ENCODE measurements around the gene CCS.
"Not testable (repeated sequence)": the region's sequence is repeated elsewhere in the genome, so short reads cannot be mapped to it uniquely, and the experiment has no call there.

The CCS gene

DNA sequence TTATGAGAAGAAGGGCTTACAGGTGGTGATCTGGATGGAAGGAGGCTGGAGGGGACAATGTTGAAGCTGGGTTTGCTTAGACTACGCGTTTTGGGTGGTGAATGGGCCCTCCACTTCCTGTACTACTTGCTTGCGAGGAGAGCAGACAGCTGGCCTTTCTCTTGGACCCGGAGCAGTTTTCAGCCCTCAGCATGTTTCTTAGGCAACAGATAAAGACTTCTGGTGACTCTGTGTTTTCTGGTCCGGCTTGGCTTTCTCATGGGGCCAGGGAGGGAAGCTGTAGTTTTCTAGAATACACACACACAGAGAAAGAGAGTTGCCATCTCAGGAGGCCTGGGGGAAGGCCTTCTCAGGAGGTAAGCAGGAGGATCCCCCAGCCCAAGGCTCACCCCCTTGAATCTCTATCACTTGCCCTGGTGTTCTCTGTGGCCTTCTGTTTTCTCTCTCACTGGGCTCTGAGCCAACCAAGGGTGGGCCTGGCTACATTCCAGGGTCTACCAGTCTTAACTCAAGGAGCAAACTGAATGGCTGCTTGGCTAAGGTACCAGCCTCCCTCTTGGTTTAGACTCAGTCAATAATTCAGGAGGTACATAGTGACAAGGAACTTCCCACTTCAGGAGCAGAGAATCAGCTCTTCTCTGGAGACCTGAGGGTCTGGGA lies 2.4 kb downstream of the CCS start:
- peak; percentile 88 for DNase-seq

DNA sequence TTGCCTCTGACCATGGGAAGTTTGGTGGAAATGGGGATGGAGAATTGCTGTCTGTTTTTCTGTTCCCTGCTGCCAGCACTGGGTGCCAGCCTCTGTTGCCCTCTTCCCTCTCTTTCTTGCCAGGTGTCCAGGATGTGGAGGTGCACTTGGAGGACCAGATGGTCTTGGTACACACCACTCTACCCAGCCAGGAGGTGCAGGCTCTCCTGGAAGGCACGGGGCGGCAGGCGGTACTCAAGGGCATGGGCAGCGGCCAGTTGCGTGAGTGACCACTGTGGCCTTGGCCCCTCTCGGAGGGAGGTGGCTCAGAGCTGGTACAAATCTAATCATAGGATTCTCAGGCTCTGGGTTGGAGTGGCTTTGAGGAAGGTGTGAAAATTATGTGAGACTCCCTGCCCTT lies 6.0 kb downstream of the CCS start:
- no peak for DNase-seq

DNA sequence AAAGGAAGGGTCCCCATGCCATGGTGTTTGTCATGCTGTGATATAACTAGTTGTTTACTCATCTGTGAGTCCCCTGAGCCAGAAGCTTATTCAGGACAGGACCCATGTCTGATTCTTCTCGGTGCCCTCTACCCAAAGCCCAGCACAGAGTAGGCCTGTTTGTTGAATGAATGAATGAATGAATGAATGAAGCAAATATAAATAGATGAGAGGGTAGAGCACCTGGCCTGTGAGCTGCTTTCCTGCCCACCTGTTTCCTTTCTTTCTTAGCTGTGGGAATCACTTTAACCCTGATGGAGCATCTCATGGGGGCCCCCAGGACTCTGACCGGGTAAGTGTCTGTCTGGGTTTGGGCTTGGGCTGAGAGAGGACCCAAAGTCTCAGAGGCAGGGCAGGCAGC lies 7.2 kb downstream of the CCS start:
- DNase-seq: no peak

DNA sequence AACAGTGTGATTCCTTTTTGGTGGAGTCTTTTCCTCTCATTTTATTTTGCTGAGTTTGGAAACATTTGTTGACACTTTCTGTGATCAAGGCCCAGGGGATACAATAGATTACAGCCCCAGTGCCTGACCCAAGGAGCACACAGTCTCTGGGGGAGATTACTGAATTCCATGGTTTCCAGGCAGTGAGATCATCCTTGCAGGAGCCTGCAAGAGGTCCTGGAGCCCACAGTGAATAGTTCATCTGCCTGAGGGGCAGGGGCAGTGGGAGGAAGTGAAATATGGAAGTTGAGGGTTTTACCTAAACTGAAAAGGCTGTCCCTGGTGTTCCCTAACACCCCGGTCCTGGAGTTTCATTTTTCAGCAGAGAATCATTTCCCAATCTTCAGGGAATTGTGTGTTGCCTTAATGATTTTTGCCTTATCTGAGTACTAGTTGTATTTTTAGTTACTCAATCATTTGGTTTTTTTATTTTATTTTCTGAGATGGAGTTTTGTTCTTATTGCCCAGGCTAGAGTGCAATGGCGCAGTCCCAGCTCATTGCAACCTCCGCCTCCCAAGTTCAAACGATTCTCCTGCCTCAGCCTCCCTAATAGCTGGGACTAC lies 7.7 kb downstream of the CCS start:
- peak; percentile 76 for DNase-seq

DNA sequence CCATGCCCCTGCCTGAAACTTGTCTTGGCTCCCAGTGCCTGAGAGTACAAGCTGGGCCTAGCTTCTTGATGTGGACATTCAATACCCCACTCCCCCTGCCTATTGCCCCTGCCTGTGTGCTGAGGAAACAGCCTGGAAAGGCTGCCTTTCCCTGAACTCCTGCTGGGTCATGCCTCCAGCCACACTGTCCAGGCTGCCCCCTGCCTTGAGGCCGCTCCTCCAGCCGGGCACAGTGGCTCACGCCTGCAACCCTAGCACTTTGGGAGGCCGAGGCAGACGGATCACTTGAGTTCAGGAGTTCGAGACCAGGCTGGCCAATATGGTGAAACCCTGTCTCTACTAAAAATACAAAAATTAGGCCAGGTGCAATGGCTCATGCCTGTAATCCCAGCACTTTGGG lies 10.1 kb downstream of the CCS start:
- no peak for DNase-seq

DNA sequence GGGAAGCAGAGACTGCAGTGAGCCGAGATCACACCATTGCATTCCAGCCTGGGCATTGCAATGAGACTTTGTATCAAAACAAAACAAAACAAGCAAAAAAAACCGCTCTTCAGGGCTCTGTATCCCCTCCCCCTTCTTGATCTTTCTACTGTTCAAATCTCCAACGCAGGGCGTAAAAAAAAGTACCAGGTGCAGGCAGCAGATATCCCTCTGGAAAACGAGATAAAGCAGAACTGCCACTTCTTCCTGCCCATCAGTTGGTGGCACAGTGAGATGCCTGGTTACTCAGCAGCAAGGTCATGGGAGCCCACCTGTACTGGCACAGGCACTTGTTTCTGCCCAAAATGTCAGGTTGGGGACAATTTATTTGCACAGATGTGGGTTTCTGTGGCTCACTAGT lies 11.2 kb downstream of the CCS start:
- no peak for DNase-seq

DNA sequence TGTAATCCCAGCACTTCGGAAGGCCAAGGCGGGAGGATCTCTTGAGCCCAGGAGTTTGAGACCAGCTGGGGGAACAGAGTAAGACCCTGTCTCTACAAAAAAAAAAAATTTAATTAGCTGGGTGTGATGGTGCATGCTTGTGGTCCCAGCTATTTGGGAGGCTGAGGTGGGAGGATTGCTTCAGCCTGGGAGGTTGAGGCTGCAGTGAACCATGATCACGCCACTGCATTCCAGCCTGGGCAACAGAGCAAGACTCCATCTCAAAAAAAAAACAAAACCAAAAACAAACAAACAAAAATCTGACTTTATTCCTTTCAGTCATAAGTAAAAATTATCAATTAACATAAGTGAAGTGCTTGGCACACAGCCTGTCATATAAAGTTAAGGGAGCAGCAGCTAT lies 13.6 kb downstream of the CCS start:
- not testable (repeated sequence) for DNase-seq

DNA sequence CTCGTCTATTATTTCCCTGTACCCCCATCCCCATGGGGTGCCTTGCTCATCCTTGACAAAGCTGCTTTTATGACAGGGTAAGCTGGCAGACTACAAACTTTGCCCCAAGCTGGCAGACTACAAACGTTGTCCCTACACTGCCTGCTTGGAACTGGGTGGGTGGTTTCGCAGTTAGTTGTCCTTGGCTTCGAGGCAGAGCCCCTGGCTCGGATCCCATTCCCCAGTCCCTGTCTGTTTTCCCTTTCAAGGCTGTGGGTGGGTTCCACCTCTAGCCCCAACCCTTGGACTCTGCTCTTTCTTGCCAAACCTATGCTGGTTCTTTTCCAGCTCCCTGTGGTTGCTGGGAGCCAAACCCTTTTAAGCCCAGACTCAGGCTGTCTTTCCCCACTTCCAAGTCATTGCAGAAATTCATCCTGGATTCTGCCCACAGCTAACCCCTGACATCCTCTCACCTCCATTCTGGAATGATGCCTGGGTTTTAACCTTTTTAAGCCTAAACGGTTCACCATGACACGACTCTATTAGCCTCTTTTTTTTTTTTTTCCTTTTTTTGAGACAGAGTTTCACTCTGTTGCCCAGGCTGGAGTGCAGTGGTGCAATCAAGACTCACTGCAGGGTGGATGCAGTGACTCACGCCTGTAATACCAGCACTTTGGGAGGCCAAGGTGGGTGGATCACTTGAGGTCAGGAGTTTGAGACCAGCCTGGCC lies 14.3 kb downstream of the CCS start:
- peak; percentile 71 for DNase-seq

DNA sequence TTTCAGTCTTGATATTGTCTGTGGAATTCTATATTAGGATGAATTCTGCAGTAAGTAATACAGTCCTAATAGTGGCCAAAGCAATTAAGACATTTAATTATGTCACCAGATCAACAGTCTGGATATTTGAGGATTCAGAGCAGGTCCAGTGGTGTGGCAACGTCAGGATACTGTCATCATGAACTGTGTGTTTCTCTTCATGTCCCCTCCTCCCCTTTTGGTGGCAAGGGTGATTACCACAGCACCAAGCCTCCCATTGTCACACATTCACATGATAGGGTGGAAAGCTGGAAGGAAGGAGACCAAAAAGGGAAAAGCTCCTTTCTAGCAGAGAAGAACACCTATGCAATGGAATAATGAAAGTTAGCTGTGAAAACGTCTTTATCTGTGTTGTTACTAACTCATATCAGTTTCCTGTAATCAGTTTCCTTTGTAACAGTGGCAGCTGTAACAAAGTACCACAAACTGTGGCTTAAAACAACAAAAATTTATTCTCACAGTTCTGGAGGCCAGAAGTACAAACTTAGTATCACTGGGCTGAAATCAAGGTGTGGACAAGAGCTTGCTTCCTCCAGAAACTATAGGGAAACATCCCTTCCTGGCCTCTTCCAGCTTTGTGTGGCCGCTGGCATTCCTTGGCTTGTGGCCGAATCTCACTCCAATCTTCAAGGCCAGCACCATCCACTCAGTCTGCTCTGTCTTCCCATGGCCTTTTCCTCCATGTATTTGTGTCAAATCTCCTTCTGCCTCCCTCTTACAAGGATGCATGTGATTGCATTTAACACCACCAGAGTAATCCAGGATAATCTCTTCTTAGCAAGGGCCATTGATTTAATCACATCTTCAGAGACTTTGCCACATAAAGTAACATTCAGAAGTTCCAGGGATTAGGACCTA lies 17.0 kb downstream of the CCS start:
- peak; percentile 27 for DNase-seq

DNA sequence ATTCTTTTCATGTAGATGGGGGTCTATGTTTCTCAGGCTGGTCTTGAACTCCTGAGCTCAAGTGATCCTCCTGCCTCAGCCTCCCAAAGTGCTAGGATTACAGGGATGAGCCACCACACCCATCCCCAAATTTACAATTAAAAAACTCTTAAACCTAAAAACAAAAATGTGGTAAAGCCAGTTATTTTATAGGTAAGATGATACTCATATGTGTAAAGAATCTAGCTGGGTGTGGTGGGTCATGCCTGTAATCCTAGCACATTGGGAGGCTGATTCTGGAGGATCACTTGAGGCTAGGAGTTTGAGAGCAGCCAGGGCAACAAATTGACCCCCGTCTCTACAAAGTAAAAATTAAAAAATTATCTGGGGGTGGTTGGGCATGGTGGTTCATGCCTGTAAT lies 19.5 kb downstream of the CCS start:
- no peak for DNase-seq

DNA sequence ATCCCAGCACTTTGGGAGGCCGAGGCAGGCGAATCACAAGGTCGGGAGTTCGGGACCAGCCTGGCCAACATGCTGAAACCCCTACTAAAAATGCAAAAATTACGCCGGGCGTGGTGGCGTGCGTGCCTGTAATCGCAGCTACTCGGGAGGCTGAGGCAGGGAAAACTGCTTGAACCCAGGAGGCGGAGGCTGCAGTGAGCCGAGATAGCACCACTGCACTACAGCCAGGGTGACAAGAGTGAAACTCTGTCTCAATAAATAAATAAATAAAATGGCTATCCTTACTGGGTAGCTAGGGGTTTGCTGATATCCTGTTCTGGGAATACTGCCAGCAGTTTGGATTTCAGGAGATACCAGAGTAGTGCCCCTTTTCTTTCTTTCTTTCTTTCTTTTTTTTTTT lies 21.1 kb downstream of the CCS start:
- DNase-seq: no peak

DNA sequence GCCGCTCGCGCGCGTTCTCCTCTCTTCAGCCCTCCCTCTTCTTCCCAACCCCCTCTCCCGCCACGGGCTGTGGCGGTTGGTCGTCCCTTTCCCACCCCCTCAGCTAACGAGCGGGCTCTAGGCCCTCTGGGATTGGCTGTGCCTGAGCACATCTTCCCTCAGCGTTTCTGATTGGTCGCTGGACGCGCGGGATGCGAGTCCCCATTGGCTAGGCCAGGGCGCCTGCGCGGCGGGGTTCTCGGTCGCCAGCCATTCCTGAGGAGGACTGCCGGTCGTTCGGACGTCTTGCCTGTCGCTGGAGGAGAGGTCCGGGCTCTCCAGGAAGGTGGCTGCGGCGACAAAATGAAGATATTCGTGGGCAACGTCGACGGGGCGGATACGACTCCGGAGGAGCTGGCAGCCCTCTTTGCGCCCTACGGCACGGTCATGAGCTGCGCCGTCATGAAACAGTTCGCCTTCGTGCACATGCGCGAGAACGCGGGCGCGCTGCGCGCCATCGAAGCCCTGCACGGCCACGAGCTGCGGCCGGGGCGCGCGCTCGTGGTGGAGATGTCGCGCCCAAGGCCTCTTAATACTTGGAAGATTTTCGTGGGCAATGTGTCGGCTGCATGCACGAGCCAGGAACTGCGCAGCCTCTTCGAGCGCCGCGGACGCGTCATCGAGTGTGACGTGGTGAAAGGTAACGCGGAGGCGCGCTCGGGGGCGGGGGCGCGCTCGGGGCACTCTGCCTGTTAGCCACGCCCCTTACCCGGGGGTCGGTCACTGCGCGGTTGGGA lies 23.6 kb downstream of the CCS start, which contains the start of gene RBM14:
RBM14 (plus strand) TSS at position 252 of the 776 bp plus-strand sequence; CDS start at position 343, 91 bp downstream.
- peak; percentile 99 for DNase-seq

DNA sequence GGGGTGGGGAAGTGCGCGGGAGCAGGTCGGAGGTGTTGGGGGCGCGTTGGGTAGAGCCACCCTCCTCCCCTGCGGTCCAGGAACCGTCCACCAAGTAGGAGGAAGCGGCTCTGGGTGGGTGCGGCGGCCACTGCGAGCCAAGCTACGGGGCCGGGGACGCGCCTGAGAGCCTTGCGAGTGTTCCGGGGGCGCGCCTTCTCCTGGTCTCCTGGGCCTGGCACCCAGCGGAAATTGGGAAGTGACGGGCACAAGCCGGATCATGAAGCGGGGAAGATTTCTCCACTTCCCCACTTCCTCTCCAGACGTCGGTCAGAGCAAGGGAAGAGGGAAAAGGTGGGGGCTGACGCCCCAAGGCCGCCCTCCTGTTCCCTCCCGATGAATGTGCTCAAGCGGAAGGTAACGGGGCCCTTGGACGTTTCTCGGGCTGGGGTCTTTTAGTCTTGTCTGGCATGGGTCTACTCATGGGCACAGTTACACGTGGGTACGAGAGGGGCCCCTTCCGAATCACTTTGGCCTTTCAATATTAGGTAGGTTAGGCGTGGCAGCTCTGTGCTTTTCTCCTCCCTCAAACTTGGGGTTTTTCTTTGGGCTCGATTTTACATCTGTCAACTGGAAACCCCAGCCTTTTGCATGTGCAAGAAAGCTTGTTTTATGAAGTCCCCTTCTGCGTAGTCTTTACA lies 24.3 kb downstream of the CCS start:
- peak; percentile 63 for DNase-seq

DNA sequence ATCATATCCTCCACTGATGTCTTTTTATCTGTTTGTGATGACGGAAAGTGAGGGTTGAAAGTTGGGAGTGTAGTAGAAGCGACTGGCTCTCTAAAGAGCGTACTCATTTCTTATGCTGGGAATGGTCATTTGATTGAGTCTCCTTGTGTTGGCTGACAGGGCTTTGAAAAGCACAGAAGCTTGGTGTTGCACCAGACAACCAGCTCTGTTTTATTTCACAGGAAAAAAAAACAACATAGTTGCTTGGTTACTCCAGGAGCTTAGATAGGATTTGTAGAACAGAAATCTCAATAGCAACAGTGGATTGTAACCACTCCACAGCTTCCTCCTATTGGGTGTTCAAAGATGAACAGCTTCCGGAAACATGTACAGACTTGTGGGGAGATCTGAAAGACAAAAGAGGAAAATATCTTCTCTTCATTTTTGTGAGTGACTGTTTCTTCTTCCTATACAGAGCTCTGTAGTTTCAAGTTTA lies 26.1 kb downstream of the CCS start:
- peak; percentile 95 for DNase-seq

DNA sequence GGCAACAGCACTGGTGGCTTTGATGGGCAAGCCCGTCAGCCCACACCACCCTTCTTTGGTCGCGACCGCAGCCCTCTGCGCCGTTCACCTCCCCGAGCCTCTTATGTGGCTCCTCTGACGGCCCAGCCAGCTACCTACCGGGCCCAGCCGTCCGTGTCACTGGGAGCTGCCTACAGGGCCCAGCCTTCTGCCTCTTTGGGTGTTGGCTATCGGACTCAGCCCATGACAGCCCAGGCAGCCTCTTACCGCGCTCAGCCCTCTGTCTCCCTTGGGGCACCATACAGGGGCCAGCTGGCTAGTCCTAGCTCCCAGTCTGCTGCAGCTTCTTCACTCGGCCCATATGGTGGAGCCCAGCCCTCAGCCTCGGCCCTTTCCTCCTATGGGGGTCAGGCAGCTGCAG lies 31.5 kb downstream of the CCS start:
- DNase-seq: no peak

DNA sequence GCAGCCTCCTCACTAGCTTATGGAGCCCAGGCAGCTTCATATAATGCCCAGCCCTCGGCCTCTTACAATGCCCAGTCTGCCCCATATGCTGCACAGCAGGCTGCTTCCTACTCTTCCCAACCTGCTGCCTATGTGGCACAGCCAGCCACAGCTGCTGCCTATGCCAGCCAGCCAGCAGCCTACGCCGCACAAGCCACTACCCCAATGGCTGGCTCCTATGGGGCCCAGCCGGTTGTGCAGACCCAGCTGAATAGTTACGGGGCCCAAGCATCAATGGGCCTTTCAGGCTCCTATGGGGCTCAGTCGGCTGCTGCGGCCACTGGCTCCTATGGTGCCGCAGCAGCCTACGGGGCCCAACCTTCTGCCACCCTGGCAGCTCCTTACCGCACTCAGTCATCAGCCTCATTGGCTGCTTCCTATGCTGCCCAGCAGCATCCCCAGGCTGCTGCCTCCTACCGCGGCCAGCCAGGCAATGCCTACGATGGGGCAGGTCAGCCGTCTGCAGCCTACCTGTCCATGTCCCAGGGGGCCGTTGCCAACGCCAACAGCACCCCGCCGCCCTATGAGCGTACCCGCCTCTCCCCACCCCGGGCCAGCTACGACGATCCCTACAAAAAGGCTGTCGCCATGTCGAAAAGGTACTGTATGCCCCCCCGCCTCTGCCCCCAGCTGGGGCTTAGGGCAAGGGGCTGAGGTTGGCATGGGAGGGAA lies 32.2 kb downstream of the CCS start:
- no peak for DNase-seq

DNA sequence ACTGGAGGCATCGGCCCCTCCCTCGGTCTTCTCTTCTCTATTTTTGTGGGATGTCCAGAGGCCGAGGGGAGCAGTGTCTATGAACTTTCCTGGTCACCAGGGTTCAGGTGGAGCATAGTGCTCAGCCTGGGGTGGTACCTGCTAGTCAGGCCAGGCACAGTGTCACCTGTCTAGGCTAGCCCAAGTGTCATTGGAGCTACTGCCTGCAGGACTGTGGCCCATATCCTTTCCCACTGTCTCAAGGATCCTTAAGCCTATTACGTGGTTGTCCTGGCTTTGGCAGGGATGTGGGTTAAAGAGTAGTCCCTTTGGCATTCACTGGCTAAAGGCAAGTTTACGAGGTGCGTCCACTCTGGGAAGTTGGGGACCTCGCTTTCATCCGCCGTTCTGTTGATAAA lies 32.8 kb downstream of the CCS start:
- DNase-seq: no peak

DNA sequence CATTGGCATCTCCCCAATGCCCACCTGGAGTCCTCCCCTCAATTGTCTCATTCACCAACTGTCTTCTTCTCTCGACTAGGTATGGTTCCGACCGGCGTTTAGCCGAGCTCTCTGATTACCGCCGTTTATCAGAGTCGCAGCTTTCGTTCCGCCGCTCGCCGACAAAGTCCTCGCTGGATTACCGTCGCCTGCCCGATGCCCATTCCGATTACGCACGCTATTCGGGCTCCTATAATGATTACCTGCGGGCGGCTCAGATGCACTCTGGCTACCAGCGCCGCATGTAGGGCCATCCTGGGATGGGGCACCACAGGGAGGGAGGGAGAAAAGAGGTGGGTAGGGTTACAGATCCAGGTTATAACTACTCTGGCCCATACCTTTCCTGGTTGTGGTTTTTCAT lies 33.4 kb downstream of the CCS start:
- no peak for DNase-seq

DNA sequence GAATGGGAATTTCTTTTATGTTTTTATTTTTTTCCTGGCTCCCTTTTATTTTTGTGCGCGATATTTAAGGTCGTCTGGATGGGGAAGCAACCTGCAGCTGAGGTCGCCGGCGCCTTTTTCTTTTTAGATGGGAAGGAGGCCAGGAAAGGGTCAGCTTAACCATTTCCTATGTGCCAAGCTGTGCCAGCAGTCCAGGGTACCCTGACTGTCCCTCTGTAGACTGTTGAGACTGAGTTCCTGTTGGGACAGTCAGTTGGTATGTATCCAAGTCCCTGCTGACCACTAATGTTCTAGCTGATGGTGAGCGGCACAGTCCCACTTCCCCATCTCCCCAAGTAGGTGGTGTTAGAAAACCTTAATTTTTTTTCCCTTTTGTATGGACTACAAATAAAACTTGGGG lies 33.9 kb downstream of the CCS start:
- peak; percentile 45 for DNase-seq

DNA sequence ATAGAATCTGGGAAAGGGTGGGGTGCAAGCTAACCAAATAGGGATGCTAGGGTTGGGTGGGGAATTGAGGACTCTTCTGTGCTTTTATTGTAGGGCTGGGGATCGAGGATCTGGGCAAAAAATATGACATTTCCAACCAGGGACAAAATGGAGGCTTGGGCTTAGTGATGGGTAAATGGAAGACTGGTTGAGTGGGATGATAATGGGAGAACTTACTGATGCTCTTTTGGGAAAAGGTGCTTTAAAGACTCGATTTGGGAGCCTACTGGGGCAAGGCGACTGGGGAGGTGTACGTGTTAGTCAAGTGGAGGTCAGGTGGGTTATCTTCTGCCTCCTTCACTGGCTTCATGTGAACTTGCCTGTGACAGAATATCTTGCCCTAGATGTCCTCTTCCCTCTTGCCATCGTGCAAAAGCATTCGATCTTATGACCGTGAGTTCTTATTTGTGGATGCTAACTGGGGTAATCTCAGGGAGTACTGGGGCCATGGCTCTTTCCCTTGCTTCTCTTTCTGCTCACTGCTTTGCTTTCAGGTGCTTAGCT lies 35.1 kb downstream of the CCS start:
- DNase-seq: no peak

DNA sequence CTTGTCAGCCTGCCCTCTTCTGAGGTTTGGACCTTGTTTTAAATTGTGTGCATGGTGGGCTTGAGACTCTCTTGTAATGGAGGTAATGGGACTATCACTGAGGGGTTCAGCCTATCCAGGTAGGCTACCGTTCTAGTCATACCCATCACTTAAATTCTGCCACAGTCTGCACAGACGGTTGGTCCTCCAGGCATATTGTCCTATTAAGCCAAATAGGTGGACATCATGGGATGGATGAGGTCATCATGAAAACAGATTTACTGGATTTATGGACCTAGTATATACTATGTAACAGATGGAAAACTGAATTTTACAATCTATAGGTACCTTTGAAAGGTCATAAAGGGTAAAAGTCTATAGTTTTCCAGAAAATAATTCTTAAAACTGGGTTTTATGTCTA lies 36.4 kb downstream of the CCS start:
- no peak for DNase-seq

Measured in MV-4-11 (cell line).